ENCODE data around the gene VKORC1. TPM values are rescaled to one million over a fixed set of nuclear protein-coding genes. Genes with fewer than 3 reads are reported as not detected.

Gene VKORC1
- total RNA-seq, 1 donor from 2014 or later = 71.8 TPM

DNA sequence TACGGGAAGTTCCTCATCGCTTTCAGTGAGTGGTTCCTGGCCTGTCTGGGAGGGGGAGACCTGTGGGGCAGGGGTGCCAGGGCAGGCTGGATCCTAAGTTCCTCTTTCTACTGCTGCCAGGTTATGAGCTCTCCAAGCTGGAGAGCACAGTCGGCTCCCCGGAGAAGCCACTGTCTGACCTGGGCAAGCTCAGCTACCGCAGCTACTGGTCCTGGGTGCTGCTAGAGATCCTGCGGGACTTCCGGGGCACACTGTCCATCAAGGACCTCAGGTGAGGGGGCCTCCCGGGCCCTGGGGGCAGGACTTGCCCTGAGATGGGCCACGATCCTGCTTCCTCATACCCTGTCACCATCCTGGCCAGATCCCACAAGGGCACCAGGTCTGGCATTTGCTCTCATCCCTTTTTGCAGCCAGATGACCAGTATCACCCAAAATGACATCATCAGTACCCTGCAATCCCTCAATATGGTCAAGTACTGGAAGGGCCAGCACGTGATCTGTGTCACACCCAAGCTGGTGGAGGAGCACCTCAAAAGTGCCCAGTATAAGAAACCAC, 35.8 kb upstream of the VKORC1 start:
- no peak for DNase-seq (ENCODE audit: low read depth in 2 of 2)

DNA sequence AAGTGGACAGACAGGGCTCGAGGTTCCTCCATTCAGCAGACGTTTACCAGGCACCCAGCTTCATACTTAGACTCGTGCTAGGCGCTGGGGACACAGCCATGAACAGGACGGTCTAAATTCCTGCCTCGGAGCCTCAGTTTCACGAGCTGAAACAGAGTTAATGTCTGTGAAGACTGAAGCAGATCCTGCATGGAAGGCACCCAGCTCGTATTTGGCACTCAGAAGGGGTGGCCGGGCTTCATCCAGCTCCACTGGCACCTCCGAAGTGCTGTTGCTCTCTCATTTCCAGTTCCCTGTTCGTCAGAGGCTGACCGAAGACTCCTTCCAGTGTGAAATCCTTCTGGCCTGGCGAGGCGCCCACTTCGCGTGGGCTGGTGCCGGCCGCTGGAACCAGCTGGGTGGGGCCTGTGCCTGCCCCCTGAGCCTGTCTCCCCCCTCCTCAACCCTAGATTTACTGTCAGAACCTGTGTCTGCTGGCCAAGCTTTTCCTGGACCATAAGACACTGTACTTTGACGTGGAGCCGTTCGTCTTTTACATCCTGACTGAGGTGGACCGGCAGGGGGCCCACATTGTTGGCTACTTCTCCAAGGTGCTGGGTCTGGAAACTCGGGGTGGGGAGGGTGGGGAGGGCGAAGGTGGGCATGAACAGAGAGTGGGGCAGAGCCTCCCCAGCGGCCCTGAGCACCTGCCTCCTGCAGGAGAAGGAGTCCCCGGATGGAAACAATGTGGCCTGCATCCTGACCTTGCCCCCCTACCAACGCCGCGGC, 35.2 kb upstream of the VKORC1 start:
- DNase-seq (ENCODE audit: low read depth in 2 of 2) = no peak

- DNase-seq (ENCODE audit: low read depth in 2 of 2) = peak in 1 of 2 donors; percentile 41
Observed at GRCh38 chr16:31128711-31129567, 34.3 kb upstream of the VKORC1 start.

DNA sequence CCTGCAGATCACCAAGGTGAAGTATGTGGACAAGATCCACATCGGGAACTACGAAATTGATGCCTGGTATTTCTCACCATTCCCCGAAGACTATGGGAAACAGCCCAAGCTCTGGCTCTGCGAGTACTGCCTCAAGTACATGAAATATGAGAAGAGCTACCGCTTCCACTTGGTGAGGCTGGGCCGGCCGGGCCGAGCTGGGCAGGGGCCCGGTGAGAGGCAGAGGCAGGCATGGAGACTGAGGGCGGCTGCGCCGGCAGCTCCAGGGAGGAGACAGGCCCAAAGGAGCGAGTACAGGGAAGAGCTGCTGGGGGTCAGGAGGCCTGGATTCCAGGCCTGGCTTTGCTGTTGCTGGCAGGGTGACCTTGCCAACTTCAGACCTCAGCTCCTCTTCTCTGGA, 32.6 kb upstream of the VKORC1 start:
- DNase-seq (ENCODE audit: low read depth in 2 of 2) = no peak

DNA sequence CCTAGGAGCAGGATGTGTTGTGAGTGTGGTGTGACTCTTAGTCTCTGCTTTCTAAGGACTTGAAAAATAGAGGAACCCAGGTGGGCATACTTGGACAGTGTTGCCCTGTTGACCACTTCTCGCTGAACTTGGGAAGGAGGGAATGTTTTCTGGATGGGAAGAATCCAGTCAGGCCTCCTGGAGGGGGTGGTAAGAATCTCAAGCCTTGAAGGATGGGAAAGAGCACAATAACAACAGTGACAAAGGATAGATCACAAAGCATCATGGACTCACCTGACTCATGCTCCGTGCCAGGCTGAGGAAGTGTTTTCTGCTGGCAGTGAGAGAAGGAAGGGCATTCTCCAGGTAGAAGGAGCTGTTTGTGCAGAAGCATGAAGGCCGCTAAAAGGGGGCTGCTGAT, 31.2 kb upstream of the VKORC1 start:
- no peak for DNase-seq (ENCODE audit: low read depth in 2 of 2)

- no peak for DNase-seq (ENCODE audit: low read depth in 2 of 2)
Observed at GRCh38 chr16:31120129-31120528, 25.5 kb upstream of the VKORC1 start.

DNA sequence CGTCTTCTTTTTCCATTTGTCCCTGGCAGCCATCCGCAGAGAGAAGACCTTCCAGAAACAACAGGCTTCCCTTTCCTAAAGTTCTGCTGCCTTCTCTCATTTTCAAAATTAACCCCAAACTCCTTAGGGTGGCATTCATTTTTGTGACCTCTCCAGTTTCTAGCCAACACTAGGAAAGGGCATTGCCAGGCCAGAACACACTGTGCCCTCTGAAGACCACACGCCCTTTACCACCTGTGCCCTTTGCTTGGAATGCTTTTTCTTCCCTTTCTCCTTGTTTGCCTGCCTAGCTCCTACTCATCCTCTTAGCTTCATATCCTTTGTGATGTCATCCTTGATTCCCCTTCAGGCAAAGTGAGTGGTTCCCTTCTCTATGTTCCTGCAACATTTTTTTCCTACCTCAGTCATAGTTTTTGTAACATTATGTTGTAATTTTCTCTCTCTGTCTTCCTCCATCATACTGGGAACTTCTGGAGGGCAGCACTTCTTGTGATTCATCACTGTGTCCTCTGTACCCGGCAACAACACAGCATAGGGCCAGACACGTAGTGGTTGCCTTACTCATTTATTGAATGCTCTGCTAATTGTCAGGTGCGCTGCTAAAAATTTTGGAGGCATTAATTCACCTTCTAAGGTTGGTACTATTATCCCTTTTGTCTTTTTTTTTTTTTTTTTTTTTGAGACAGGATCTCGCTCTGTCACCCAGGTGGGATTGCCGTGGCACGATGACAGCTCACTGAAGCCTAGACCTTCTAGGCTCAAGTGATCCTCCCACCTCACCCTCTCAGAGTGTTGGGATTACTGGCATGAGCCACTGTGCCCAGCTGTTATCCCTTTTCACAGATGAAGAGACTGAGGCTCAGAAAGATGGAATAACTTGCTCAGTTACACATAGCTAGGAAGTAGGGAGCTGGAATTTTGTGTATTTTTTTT, 23.9 kb upstream of the VKORC1 start:
- peak in 1 of 2 donors; percentile 18 for DNase-seq (ENCODE audit: low read depth in 2 of 2)

DNA sequence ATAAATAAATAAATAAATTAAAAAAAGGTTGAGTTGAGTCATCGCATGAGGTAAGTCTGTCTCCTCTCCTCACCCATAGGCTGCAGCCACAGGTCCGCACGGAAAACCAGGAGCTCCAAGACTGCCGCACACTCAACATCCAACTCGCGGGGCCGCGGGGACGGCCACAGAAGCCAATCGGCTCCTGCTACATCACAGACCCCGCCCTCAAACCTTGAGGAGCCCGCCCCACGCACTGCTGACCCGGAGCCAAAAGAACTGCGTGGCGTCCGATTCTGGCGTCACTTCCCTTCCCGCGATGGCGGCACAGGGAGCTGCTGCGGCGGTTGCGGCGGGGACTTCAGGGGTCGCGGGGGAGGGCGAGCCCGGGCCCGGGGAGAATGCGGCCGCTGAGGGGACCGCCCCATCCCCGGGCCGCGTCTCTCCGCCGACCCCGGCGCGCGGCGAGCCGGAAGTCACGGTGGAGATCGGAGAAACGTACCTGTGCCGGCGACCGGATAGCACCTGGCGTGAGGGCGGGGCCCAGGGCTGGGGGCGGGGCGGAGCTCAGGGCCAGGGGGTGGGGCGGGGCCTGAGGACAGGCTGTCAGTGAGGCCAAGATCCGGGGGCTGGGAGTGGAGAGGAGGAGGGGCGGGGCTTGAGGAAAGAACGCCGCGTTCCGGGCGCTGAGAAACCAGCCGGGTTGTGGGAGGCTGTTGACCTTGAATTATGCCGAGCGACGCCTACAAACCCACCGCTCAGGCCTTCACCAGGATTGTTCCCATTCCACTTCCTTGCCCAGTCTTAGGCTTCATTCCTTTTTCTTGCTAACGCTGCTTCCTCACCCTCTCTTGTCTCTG, 23.0 kb upstream of the VKORC1 start, which contains the start of gene KAT8:
TSS of gene KAT8 (plus strand) at position 281 of the 839 bp plus-strand sequence. CDS start at position 299, 18 bp downstream.
- peak; percentile 98 for DNase-seq (ENCODE audit: low read depth in 2 of 2)

GRCh38 chr16:31114468-31114867, 19.9 kb upstream of the VKORC1 start:
- DNase-seq (ENCODE audit: low read depth in 2 of 2) = no peak

DNA sequence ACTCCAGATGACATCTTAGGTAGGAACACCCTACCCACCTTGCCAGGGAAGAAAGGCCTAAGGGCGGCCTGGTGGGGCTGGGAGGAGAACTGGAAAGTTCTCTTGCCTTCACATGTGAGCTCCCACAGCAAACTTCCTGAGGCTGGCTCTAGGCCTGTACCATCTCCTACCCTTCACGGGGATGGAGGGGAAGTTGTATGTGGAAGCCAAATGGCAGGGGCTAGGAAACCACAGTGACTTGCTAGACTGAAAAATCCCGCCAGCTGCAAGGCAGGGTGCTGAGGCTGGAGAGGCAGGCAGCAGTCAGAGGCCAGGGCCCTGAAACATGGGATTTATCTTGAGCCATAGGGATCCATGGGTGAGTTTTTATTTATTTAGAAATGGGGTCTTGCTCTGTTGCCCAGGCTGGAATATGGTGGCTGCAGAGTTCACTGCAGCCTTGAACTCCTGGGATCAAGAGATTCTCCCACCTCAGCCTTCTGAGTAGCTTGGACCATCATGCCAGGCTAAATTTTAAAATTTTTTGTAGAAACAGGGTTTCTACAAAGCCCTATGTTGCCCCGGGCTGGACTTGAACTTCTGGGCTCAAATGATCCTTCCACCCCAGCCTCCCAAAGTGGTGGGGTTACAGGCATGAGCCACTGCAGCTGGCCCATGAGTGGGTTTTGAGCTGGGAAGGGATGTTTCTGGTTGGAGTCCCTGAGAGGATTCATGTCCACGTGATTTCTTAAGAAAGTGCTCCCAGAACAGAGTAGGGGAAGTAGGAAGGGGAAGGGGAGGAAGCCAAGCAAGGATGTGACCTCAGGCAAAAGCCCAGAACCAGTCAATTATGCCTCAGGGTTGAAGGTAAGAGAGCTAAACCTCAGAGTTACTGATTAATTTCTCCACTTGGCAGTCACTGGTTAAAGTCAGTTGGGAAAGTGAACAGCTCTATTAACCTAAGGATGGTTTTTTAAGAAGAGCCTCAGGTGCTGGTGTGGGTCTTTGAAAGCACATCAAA, 18.8 kb upstream of the VKORC1 start:
- peak in 1 of 2 donors; percentile 28 for DNase-seq (ENCODE audit: low read depth in 2 of 2)

- no peak for DNase-seq (ENCODE audit: low read depth in 2 of 2)
Observed at GRCh38 chr16:31112711-31113110, 18.1 kb upstream of the VKORC1 start.

- DNase-seq (ENCODE audit: low read depth in 2 of 2) = no peak
Observed at GRCh38 chr16:31111881-31112466, 17.4 kb upstream of the VKORC1 start.

GRCh38 chr16:31110106-31111034, 15.8 kb upstream of the VKORC1 start:
- no peak for DNase-seq (ENCODE audit: low read depth in 2 of 2)

DNA sequence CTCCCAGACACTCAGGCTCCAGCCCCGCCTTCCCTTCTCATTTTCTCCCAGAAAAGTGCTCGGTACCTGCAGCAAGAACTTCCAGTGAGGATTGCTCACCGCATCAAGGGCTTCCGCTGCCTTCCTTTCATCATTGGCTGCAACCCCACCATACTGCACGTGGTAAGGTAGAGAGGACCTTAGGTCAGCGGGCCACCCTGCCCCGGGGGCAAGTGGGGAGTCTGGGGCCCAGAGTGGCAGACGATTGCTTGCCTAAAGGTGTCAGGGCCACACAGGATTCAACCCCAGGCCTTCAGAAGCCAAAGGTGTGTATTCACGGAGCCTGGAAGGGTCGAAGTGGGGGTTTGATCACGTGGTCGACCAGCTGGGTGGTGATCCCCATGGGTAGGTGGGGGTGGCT, 15.0 kb upstream of the VKORC1 start:
- DNase-seq (ENCODE audit: low read depth in 2 of 2) = no peak

- DNase-seq (ENCODE audit: low read depth in 2 of 2) = no peak
Observed at GRCh38 chr16:31108794-31109558, 14.4 kb upstream of the VKORC1 start.

GRCh38 chr16:31108035-31108793, 13.6 kb upstream of the VKORC1 start, which contains the start of gene BCKDK:
TSS of gene BCKDK (plus strand) at chr16:31108386. CDS start at chr16:31109224, 838 bp downstream.
- peak; percentile 64 to 74 for DNase-seq (ENCODE audit: low read depth in 2 of 2)

Data from lung microvascular endothelial cell (primary cell).